Measurements from ENCODE around the gene PXDN. TPM values are rescaled to one million over a fixed set of nuclear protein-coding genes. Genes with fewer than 3 reads are reported as not detected.

The PXDN gene
- total RNA-seq, 1 experiment from 2014 or later, result 125 TPM

DNA sequence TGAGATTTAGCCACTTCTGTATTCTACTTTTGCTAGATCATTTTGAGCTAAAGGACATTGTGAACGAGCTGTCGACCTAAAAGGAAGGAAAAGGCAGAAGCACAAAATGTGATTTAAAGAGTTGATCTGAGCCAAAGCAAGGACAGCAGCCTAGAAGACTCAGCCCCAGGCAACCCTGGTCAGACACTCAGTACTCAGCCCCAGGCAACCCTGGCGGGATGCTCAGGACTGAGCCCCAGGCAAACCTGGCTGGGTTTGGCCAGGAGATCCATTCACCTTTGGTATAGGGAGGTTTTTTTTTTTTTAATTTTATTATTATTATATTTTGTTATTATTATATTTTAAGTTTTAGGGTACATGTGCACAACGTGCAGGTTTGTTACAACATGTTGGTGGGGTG lies 34.3 kb upstream of the PXDN start:
- intact Hi-C loops (cut with micrococcal nuclease), result no loop called here
- TF ChIP-seq EZH2phosphoT487 (IDR thresholded peaks at IDR 0.05; ENCODE audit: borderline replicate concordance, low read length) (no peak), EZH2 (IDR thresholded peaks at IDR 0.05; ENCODE audit: low read length, unreplicated experiment) (no peak)
- TF ChIP-seq, protein P1, sequence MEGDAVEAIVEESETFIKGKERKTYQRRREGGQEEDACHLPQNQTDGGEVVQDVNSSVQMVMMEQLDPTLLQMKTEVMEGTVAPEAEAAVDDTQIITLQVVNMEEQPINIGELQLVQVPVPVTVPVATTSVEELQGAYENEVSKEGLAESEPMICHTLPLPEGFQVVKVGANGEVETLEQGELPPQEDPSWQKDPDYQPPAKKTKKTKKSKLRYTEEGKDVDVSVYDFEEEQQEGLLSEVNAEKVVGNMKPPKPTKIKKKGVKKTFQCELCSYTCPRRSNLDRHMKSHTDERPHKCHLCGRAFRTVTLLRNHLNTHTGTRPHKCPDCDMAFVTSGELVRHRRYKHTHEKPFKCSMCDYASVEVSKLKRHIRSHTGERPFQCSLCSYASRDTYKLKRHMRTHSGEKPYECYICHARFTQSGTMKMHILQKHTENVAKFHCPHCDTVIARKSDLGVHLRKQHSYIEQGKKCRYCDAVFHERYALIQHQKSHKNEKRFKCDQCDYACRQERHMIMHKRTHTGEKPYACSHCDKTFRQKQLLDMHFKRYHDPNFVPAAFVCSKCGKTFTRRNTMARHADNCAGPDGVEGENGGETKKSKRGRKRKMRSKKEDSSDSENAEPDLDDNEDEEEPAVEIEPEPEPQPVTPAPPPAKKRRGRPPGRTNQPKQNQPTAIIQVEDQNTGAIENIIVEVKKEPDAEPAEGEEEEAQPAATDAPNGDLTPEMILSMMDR (conservative IDR thresholded peaks at IDR 0.05; ENCODE audit: low read depth, low read length), result no peak
- Histone ChIP-seq H3K36me3 (ENCODE audit: low read depth, low read length) (no peaks in the 10 kb centered on the region), H3K4me3 (ENCODE audit: low read length) (no peak overlapping the region), H3K4me1 (ENCODE audit: insufficient read depth, low read length) (peaks cover 5% of the 10 kb centered on the region; the same call in 1 of the 2 replicates), H3K9me2 (replicated peaks; ENCODE audit: low read length) (no peaks in the 10 kb centered on the region), H3K4me2 (ENCODE audit: low read length) (no peak overlapping the region), H4K20me1 (ENCODE audit: low read length) (no peaks in the 10 kb centered on the region), H3K27me3 (ENCODE audit: low read length) (peaks cover 9% of the 10 kb centered on the region; the same call in 1 of the 2 replicates), H3K9me3 (ENCODE audit: low read length) (no peaks in the 10 kb centered on the region), H3F3A (ENCODE audit: low read length, unreplicated experiment) (no peaks in the 10 kb centered on the region), H2AFZ (ENCODE audit: low read length) (no peak overlapping the region), H3K9ac (ENCODE audit: low read length) (no peak overlapping the region), H3K27ac (ENCODE audit: low read length) (no peak overlapping the region), H3K79me2 (ENCODE audit: low read length) (no peaks in the 10 kb centered on the region)
- ChIA-PET POLR2A (ENCODE audit: unreplicated experiment) (interaction anchor here (0.7 kb wide), 1 partner anchor 154 kb away, joined by 3 read pairs; no protein-coding TSS in a partner anchor), CTCF (no interaction called here)
- ATAC-seq (no peak), DNase-seq (no peak)
- BruUV-seq (replicated peaks), result no TSS peak

DNA sequence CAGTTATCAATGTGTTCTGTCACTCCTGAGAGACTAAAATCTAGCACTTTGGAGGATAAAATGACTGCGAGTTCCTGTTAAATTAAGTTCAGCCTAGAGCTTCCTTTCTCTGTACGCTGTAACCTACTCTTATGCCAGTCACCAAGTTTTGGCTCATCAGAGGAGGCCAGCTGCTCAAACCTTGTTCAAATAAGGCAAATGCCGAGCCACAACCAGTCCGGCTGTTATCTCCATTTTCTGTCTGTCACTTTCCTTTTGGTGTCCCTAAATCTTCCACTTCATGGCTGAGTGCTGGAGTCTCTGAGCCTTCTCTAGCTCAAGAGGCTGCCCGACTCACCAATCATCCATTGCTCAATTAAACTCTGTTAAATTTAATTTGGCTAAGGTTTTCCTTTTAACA lies 33.5 kb upstream of the PXDN start:
- Histone ChIP-seq H2AFZ (ENCODE audit: low read length) (no peak overlapping the region), H4K20me1 (ENCODE audit: low read length) (no peaks in the 10 kb centered on the region), H3K36me3 (ENCODE audit: low read depth, low read length) (no peaks in the 10 kb centered on the region), H3K27me3 (ENCODE audit: low read length) (peaks cover 9% of the 10 kb centered on the region; the same call in 1 of the 2 replicates), H3F3A (ENCODE audit: low read length, unreplicated experiment) (no peaks in the 10 kb centered on the region), H3K4me3 (ENCODE audit: low read length) (no peak overlapping the region), H3K79me2 (ENCODE audit: low read length) (no peaks in the 10 kb centered on the region), H3K9ac (ENCODE audit: low read length) (no peak overlapping the region), H3K27ac (ENCODE audit: low read length) (no peak overlapping the region), H3K4me2 (ENCODE audit: low read length) (no peak overlapping the region), H3K9me3 (ENCODE audit: low read length) (no peaks in the 10 kb centered on the region), H3K4me1 (ENCODE audit: insufficient read depth, low read length) (peaks cover 5% of the 10 kb centered on the region; the same call in 1 of the 2 replicates), H3K9me2 (replicated peaks; ENCODE audit: low read length) (no peaks in the 10 kb centered on the region)
- BruUV-seq (replicated peaks), result no TSS peak
- DNase-seq (no peak), ATAC-seq (no peak)
- intact Hi-C loops (cut with micrococcal nuclease), result no loop called here
- no peak for TF ChIP-seq EZH2phosphoT487 (IDR thresholded peaks at IDR 0.05; ENCODE audit: borderline replicate concordance, low read length)
- TF ChIP-seq, protein P1 (conservative IDR thresholded peaks at IDR 0.05; ENCODE audit: low read depth, low read length), result no peak
- no peak for TF ChIP-seq EZH2 (IDR thresholded peaks at IDR 0.05; ENCODE audit: low read length, unreplicated experiment)
- ChIA-PET CTCF (no interaction called here), POLR2A (ENCODE audit: unreplicated experiment) (no interaction called here)

DNA sequence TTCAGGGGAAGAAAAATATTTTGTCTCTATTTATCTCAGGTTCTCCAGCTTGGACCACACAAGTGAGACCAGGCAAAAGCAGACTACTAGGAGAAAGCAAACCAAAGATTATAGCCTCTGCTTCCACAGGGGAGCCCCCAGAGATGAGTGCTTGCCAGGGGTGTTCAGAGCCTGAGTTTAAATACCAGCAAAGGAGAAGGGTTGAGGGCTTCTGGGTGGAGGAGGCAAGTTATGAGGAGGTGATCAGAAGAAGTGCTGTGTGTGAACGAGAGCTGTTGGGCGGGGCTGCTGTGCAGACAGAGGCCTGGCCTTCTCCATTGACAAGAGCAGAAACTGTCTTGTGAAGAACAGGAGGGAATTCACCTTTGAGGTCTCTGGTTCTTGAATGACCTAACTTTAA lies 32.8 kb upstream of the PXDN start:
- H3K9me2 ChIP-seq (replicated peaks; ENCODE audit: low read length), result no peaks in the 10 kb centered on the region
- no peak overlapping the region for H3K4me2 ChIP-seq (ENCODE audit: low read length)
- no peak for ATAC-seq
- H3K9ac ChIP-seq (ENCODE audit: low read length), result no peak overlapping the region
- TF ChIP-seq EZH2phosphoT487 (IDR thresholded peaks at IDR 0.05; ENCODE audit: borderline replicate concordance, low read length) (no peak), EZH2 (IDR thresholded peaks at IDR 0.05; ENCODE audit: low read length, unreplicated experiment) (no peak)
- TF ChIP-seq, protein P1 (conservative IDR thresholded peaks at IDR 0.05; ENCODE audit: low read depth, low read length), result no peak
- no peak overlapping the region for H3K27ac ChIP-seq (ENCODE audit: low read length)
- no TSS peak for BruUV-seq (replicated peaks)
- ChIA-PET CTCF (no interaction called here), POLR2A (ENCODE audit: unreplicated experiment) (no interaction called here)
- H3K4me3 ChIP-seq (ENCODE audit: low read length), result no peak overlapping the region
- H3K9me3 ChIP-seq (ENCODE audit: low read length), result no peaks in the 10 kb centered on the region
- peaks cover 5% of the 10 kb centered on the region; the same call in 1 of the 2 replicates for H3K4me1 ChIP-seq (ENCODE audit: insufficient read depth, low read length)
- intact Hi-C loops (cut with micrococcal nuclease), result no loop called here
- H2AFZ ChIP-seq (ENCODE audit: low read length), result no peak overlapping the region
- peaks cover 4% of the 10 kb centered on the region; the same call in 1 of the 2 replicates for H3K27me3 ChIP-seq (ENCODE audit: low read length)
- DNase-seq, result no peak
- no peaks in the 10 kb centered on the region for H3K36me3 ChIP-seq (ENCODE audit: low read depth, low read length)
- H3F3A ChIP-seq (ENCODE audit: low read length, unreplicated experiment), result no peaks in the 10 kb centered on the region
- no peaks in the 10 kb centered on the region for H3K79me2 ChIP-seq (ENCODE audit: low read length)
- H4K20me1 ChIP-seq (ENCODE audit: low read length), result no peaks in the 10 kb centered on the region

Data from PC-3 (cell line).